SU-DHL-6 (cell line): ENCODE measurements around the gene DIS3L2.

Experiments used
- H2AFZ ChIP-seq: fragments of 200-600 bp; sonication (generic); 2 replicates; pipeline ENCODE4 v1.6.1; 2014; ENCODE audit warnings: low read depth, mild to moderate bottlenecking, moderate library complexity, mixed read lengths, antibody characterized with exemption, low read length; ENCODE audit not compliant: severe bottlenecking
- H3F3A ChIP-seq: fragments of 200-600 bp; shearing (Covaris generic); 2 replicates; pipeline ENCODE4 v1.6.0; 2016; ENCODE audit warnings: antibody characterized with exemption, mild to moderate bottlenecking; ENCODE audit not compliant: insufficient read depth
- H3K27ac ChIP-seq: fragments of 200-600 bp; sonication (generic); 2 replicates; pipeline ENCODE4 v1.5.1; 2016; ENCODE audit warnings: low read depth, mild to moderate bottlenecking, low read length, moderate library complexity, mixed read lengths
- H3K27me3 ChIP-seq: fragments of 200-600 bp; sonication (generic), shearing (Covaris generic); 2 replicates; pipeline ENCODE4 v1.6.0; 2014; ENCODE audit warnings: mild to moderate bottlenecking, low read length
- H3K36me3 ChIP-seq: fragments of 200-600 bp; sonication (generic); 2 replicates; pipeline ENCODE4 v1.6.1; 2014; ENCODE audit warnings: mild to moderate bottlenecking, low read length, mixed read lengths
- H3K4me2 ChIP-seq: fragments of 300-600, 200-600 bp; shearing (Covaris generic), sonication (generic); 2 replicates; pipeline ENCODE4 v1.6.0; 2014; ENCODE audit warnings: low read length, low read depth, mild to moderate bottlenecking; ENCODE audit not compliant: poor library complexity, severe bottlenecking
- H3K4me3 ChIP-seq: fragments of 200-600 bp; sonication (generic); 2 replicates; pipeline ENCODE4 v1.5.1; 2014; ENCODE audit warnings: antibody characterized with exemption, low read length, mild to moderate bottlenecking, mixed read lengths; ENCODE audit not compliant: insufficient read depth, poor library complexity, severe bottlenecking
- H3K79me2 ChIP-seq: fragments of 200-600 bp; sonication (generic); 2 replicates; pipeline ENCODE4 v1.6.1; 2014; ENCODE audit warnings: mild to moderate bottlenecking, low read length, moderate library complexity; ENCODE audit not compliant: insufficient read depth
- H3K9ac ChIP-seq: fragments of 200-600 bp; sonication (generic); 2 replicates; pipeline ENCODE4 v1.7.0; 2014; ENCODE audit warnings: mild to moderate bottlenecking, low read length
- H3K9me2 ChIP-seq: fragments of 200-600 bp; sonication (generic); replicated peaks from 2 replicates; pipeline ENCODE4 v1.6.1; 2014; ENCODE audit warnings: low read length; ENCODE audit not compliant: insufficient read depth
- H3K9me3 ChIP-seq: fragments of 200-600 bp; sonication (generic); 2 replicates; pipeline ENCODE4 v1.6.1; 2014; ENCODE audit warnings: low read length, mixed read lengths; ENCODE audit not compliant: insufficient read depth
- H4K20me1 ChIP-seq: fragments of 200-600 bp; sonication (generic); 2 replicates; pipeline ENCODE4 v1.6.1; 2014; ENCODE audit warnings: low read depth, mild to moderate bottlenecking, antibody characterized with exemption, low read length, moderate library complexity, mixed read lengths
- EZH2phosphoT487 ChIP-seq: fragments of 200-600 bp; sonication (generic), shearing (Covaris generic); conservative IDR thresholded peaks from 2 replicates; pipeline ENCODE4 v1.6.1; 2018; ENCODE audit warnings: mild to moderate bottlenecking, antibody characterized with exemption, low read length, moderate library complexity, mixed read lengths
- TF ChIP-seq, protein P1 (sequence below): fragments of 200-600 bp; sonication (generic); IDR thresholded peaks from one replicate; pipeline ENCODE4 v1.5.1; 2017; ENCODE audit warnings: antibody characterized with exemption, mild to moderate bottlenecking, low read length, moderate library complexity; ENCODE audit not compliant: insufficient read depth, poor library complexity, severe bottlenecking

Gene DIS3L2

DNA sequence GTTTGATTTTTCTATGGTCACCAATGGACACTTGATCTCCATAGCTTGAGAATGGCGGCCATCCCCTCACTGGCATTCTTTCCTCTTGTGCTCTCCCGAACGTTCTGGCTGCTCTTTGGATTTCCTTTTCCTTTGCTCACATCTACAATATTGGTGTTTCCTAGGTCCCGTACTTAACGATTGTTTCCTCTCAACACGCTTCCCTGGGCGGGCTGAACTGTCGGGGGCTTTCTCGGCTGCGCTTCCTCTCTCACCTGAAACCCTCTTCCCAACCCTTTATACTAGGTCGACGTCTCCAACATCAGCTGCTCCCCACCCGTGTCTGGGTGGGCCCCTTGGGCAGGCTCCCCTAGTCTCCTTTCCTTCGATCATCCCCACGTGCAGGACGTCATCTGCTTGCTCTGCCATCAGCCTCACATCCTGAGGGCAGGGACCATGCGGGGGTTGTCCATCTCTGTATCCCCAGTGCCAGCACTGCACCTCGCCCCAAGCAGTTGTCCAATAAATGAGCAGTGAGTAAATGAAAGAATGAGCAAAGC is 634 bp upstream of the DIS3L2 start:
- H4K20me1 ChIP-seq = no peaks in the 10 kb centered on the region
- H3K4me3 ChIP-seq = peak overlapping the region; percentile 94
- no peaks in the 10 kb centered on the region for H3F3A ChIP-seq
- H3K36me3 ChIP-seq = no peaks in the 10 kb centered on the region
- peak overlapping the region; percentile 31; the same call in 1 of the 2 replicates for H3K27ac ChIP-seq
- peak overlapping the region; percentile 99 for H2AFZ ChIP-seq
- TF ChIP-seq EZH2phosphoT487 = no peak
- TF ChIP-seq, protein P1, sequence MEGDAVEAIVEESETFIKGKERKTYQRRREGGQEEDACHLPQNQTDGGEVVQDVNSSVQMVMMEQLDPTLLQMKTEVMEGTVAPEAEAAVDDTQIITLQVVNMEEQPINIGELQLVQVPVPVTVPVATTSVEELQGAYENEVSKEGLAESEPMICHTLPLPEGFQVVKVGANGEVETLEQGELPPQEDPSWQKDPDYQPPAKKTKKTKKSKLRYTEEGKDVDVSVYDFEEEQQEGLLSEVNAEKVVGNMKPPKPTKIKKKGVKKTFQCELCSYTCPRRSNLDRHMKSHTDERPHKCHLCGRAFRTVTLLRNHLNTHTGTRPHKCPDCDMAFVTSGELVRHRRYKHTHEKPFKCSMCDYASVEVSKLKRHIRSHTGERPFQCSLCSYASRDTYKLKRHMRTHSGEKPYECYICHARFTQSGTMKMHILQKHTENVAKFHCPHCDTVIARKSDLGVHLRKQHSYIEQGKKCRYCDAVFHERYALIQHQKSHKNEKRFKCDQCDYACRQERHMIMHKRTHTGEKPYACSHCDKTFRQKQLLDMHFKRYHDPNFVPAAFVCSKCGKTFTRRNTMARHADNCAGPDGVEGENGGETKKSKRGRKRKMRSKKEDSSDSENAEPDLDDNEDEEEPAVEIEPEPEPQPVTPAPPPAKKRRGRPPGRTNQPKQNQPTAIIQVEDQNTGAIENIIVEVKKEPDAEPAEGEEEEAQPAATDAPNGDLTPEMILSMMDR = no peak
- peaks cover 33% of the 10 kb centered on the region for H3K79me2 ChIP-seq
- peak overlapping the region; percentile 61 for H3K4me2 ChIP-seq
- no peaks in the 10 kb centered on the region for H3K27me3 ChIP-seq
- H3K9me3 ChIP-seq = no peaks in the 10 kb centered on the region
- H3K9ac ChIP-seq = peak overlapping the region; percentile 95
- H3K9me2 ChIP-seq = no peaks in the 10 kb centered on the region

DNA sequence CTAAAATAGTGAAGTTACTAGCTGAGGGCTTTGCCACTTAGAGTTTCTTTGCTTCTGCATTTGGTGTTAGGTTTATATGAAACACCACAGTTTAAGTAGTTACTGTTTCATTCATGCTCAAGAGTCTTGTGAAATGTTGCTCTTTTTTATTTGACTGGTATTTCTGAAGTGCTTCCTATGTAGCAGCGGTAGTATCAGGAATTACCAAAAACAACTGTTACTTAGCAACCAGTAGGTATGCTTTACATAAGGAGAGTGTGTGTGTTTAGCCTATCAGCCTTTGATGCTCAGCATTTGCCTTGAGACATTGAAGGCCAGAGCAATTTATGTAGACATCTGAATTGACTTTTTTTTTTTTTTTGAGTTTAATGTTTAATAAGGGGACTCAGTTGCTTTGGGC is 3.6 kb downstream of the DIS3L2 start:
- peaks cover 4% of the 10 kb centered on the region for H3K36me3 ChIP-seq
- no peaks in the 10 kb centered on the region for H4K20me1 ChIP-seq
- H2AFZ ChIP-seq = no peak overlapping the region
- H3K27ac ChIP-seq = no peak overlapping the region
- H3K79me2 ChIP-seq = peaks cover 58% of the 10 kb centered on the region
- no peak overlapping the region for H3K9ac ChIP-seq
- H3K9me3 ChIP-seq = peaks cover 6% of the 10 kb centered on the region; the same call in 1 of the 2 replicates
- H3K9me2 ChIP-seq = no peaks in the 10 kb centered on the region
- H3F3A ChIP-seq = no peaks in the 10 kb centered on the region
- H3K4me3 ChIP-seq = no peak overlapping the region
- H3K4me2 ChIP-seq = no peak overlapping the region
- TF ChIP-seq, protein P1 = no peak
- no peak for TF ChIP-seq EZH2phosphoT487
- no peaks in the 10 kb centered on the region for H3K27me3 ChIP-seq

DNA sequence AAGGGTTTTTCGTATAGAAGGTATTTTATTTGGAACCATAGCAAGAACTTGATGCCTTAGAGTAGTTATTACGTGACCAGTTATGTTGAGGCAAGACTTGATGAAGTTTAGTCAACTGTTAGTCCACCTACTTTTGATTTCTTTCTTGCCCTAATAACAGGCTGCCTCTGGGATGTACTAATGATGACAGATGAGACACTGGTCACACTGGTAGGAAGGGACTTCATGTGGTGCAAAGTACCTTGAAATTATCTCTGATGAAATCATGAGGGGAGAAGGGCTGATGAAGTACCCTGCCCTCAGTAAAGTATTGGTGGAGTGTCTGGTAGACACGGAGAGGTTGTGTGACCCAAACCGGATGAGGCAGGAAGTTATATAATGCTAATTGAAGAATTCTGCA is 5.4 kb downstream of the DIS3L2 start:
- no peaks in the 10 kb centered on the region for H3F3A ChIP-seq
- no peaks in the 10 kb centered on the region for H4K20me1 ChIP-seq
- H3K27me3 ChIP-seq = no peaks in the 10 kb centered on the region
- H3K36me3 ChIP-seq = peaks cover 4% of the 10 kb centered on the region
- H3K27ac ChIP-seq = no peak overlapping the region
- no peak overlapping the region for H3K4me2 ChIP-seq
- H2AFZ ChIP-seq = no peak overlapping the region
- no peak overlapping the region for H3K4me3 ChIP-seq
- no peaks in the 10 kb centered on the region for H3K9me2 ChIP-seq
- TF ChIP-seq EZH2phosphoT487 = no peak
- TF ChIP-seq, protein P1 = no peak
- peaks cover 65% of the 10 kb centered on the region for H3K79me2 ChIP-seq
- H3K9ac ChIP-seq = no peak overlapping the region
- peaks cover 6% of the 10 kb centered on the region; the same call in 1 of the 2 replicates for H3K9me3 ChIP-seq
